GM23338 (cell line): ENCODE data around the gene SIGMAR1. TPM values are rescaled to one million over a fixed set of nuclear protein-coding genes. Genes with fewer than 3 reads are reported as not detected.
A peak's percentile ranks its signal among the peaks of the same experiment; 100 is the strongest.

Experiments used
- ATAC-seq: fragments of 200-7000 bp; cut with Tn5 transposase; 3 replicates; pipeline ENCODE4 v1.9.1; 2020
- DNase-seq: peaks from one replicate; pipeline ENCODE4 v3.0.0-alpha.2; 2015; ENCODE audit warnings: low spot score
- H2AFZ ChIP-seq: fragments of 200-600 bp; sonication (generic); 2 replicates; pipeline ENCODE4 v1.8.0; 2016; ENCODE audit warnings: antibody characterized with exemption, mild to moderate bottlenecking, moderate library complexity
- H3F3A ChIP-seq: fragments of 200-600 bp; sonication (generic); replicated peaks from 2 replicates; pipeline ENCODE4 v1.8.0; 2017; ENCODE audit warnings: antibody characterized with exemption, mixed run types, low read depth
- H3K27ac ChIP-seq: fragments of 200-600 bp; sonication (generic); 2 replicates; pipeline ENCODE4 v1.6.1; 2016; ENCODE audit warnings: low read depth
- H3K27me3 ChIP-seq: fragments of 200-600 bp; sonication (generic); 2 replicates; pipeline ENCODE4 v1.8.0; 2016; ENCODE audit warnings: mild to moderate bottlenecking, mixed run types, moderate library complexity; ENCODE audit not compliant: insufficient read depth
- H3K36me3 ChIP-seq: fragments of 200-600 bp; sonication (generic); 2 replicates; pipeline ENCODE4 v1.8.0; 2016; ENCODE audit warnings: mild to moderate bottlenecking; ENCODE audit not compliant: insufficient read depth
- H3K4me1 ChIP-seq: fragments of 200-600 bp; sonication (generic); 2 replicates; pipeline ENCODE4 v1.8.0; 2016; ENCODE audit warnings: mild to moderate bottlenecking, moderate library complexity; ENCODE audit not compliant: insufficient read depth
- H3K4me2 ChIP-seq: fragments of 200-600 bp; sonication (generic); 2 replicates; pipeline ENCODE4 v1.7.1; 2017; ENCODE audit warnings: mixed run types
- H3K4me3 ChIP-seq: fragments of 200-600 bp; sonication (generic); 2 replicates; pipeline ENCODE4 v1.6.1; 2016; ENCODE audit warnings: mixed run types
- H3K79me2 ChIP-seq: fragments of 200-600 bp; sonication (generic); replicated peaks from 2 replicates; pipeline ENCODE4 v1.8.0; 2017; ENCODE audit warnings: mild to moderate bottlenecking; ENCODE audit not compliant: insufficient read depth
- H3K9me2 ChIP-seq: fragments of 200-600 bp; sonication (generic); 2 replicates; pipeline ENCODE4 v1.8.0; 2017; ENCODE audit not compliant: insufficient read depth
- H4K20me1 ChIP-seq: fragments of 200-600 bp; sonication (generic); replicated peaks from 2 replicates; pipeline ENCODE4 v1.8.0; 2017; ENCODE audit warnings: mild to moderate bottlenecking; ENCODE audit not compliant: insufficient read depth
- H3K27ac Mint-ChIP-seq: 2 replicates; pipeline ENCODE4 v1.8.0; 2020; ENCODE audit warnings: inconsistent platforms, mild to moderate bottlenecking, moderate library complexity, mixed read lengths
- H3K27me3 Mint-ChIP-seq: 3 replicates; pipeline ENCODE4 v1.8.0; 2022; ENCODE audit warnings: low read depth, mild to moderate bottlenecking, moderate library complexity, mixed read lengths, inconsistent platforms; ENCODE audit not compliant: insufficient read depth, poor library complexity
- H3K36me3 Mint-ChIP-seq: 3 replicates; pipeline ENCODE4 v1.8.0; 2021; ENCODE audit warnings: low read depth, mild to moderate bottlenecking, inconsistent platforms, moderate library complexity, mixed read lengths
- H3K4me1 Mint-ChIP-seq: 3 replicates; pipeline ENCODE4 v1.8.0; 2020; ENCODE audit warnings: mild to moderate bottlenecking, inconsistent platforms, mixed read lengths
- H3K4me3 Mint-ChIP-seq: 3 replicates; pipeline ENCODE4 v1.8.0; 2021; ENCODE audit warnings: moderate library complexity, mild to moderate bottlenecking, inconsistent platforms, mixed read lengths
- H3K9me3 Mint-ChIP-seq: 3 replicates; pipeline ENCODE4 v1.8.0; 2020; ENCODE audit warnings: moderate library complexity, mild to moderate bottlenecking, inconsistent platforms, mixed read lengths
- CREB1 ChIP-seq: fragments of 250-450 bp; sonication (Bioruptor Pico); IDR thresholded peaks from 2 replicates; pipeline ENCODE4 v1.5.0; 2020; ENCODE audit warnings: low read depth, mild to moderate bottlenecking, moderate library complexity
- EZH2 ChIP-seq: fragments of 200-600 bp; sonication (generic); IDR thresholded peaks from one replicate; pipeline ENCODE4 v1.8.0; 2017; ENCODE audit warnings: antibody characterized with exemption, mild to moderate bottlenecking, low read depth; ENCODE audit not compliant: unreplicated experiment
- EZH2phosphoT487 ChIP-seq: fragments of 200-600 bp; sonication (generic); IDR thresholded peaks from one replicate; pipeline ENCODE4 v1.8.1; 2018; ENCODE audit warnings: antibody characterized with exemption; ENCODE audit not compliant: unreplicated experiment
- JUNB ChIP-seq: IDR thresholded peaks from one replicate; pipeline ENCODE4 v1.6.1; 2016; ENCODE audit warnings: antibody characterized with exemption; ENCODE audit not compliant: unreplicated experiment
- NANOG ChIP-seq: IDR thresholded peaks from 2 replicates; pipeline ENCODE4 v1.6.1; 2016; ENCODE audit warnings: antibody characterized with exemption, borderline replicate concordance
- STAT1 ChIP-seq: IDR thresholded peaks from one replicate; pipeline ENCODE4 v1.6.1; 2016; ENCODE audit warnings: antibody characterized with exemption; ENCODE audit not compliant: unreplicated experiment
- ZNF114 ChIP-seq: fragments of 250-450 bp; sonication (Bioruptor Pico); IDR thresholded peaks from 2 replicates; pipeline ENCODE4 v1.5.0; 2020; ENCODE audit warnings: mild to moderate bottlenecking, moderate library complexity
- polyA plus RNA-seq: library from polyadenylated mRNA; unstranded; fragments of >200 nt; fragmentation: Nextera tagmentation; extraction: Ambion mirVana; gene quantifications from 2 replicates; pipeline ENCODE4 v1.2.1, GENCODE V29; 2016
- small RNA-seq: library from RNA; depleted of rRNA; stranded (forward); fragments of <200 nt; gene quantifications from one replicate; pipeline ENCODE3, GENCODE V24; 2014; ENCODE audit warnings: low replicate concordance
- total RNA-seq: library from RNA; depleted of rRNA; stranded (reverse); fragments of >200 nt; shearing (Covaris generic); gene quantifications from 2 replicates; pipeline ENCODE4 v1.2.3, GENCODE V29; 2014; rRNA removed
- TF ChIP-seq, protein P1 (sequence below): IDR thresholded peaks from 2 replicates; pipeline ENCODE4 v1.6.1; 2016; ENCODE audit warnings: antibody characterized with exemption

The SIGMAR1 gene
- total and polyA plus RNA-seq, 2 experiments from 2014 or later = 82.3 to 167 TPM

DNA sequence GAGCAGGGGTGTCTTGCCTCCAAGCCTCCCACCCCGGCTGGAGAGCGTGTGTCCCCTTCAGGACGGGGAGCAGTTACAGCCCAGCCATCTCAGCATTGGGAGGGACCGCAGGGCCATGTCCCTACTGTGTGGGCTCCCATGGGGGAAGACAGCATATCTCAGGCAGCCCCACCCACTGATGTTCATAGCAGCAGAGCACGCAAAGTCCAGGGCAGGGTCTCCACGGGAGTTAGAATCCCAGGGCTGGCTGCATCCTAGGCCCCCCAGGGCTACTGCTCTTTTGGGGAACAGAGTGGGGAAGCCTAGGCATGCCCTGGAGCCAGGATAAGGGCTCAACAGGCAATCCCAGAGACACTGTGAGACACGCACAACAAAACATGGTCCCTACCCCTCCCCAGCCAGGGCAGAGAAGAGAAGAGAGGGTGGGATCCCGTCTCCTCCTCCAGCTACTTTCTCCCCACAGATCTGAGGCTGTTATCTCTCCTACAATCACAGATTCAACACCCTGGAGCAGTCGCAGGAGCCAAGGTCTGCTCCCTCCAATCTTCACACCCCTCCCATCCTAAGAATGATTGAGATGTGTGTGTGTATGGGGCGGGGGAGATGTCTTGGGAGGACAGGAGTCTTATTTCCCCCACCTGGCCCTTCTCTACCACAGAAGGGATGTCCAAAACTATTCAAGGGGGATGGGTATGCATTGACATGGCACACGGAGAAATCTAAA, 51.5 kb downstream of the SIGMAR1 start:
- H2AFZ ChIP-seq = no peak overlapping the region
- peaks cover 78% of the 10 kb centered on the region for H3K27me3 Mint-ChIP-seq
- no peaks in the 10 kb centered on the region for H3F3A ChIP-seq
- ATAC-seq (peak; percentile 5), DNase-seq (no peak)
- no peaks in the 10 kb centered on the region for H3K9me2 ChIP-seq
- H3K4me1 Mint-ChIP-seq = peaks cover 28% of the 10 kb centered on the region
- no peaks in the 10 kb centered on the region for H3K79me2 ChIP-seq
- peaks cover 6% of the 10 kb centered on the region for H4K20me1 ChIP-seq
- H3K4me3 Mint-ChIP-seq = peak overlapping the region; percentile 31; the same call in 1 of the 3 replicates
- H3K27ac ChIP-seq = no peak overlapping the region
- H3K4me2 ChIP-seq = peak overlapping the region; percentile 71
- peak; percentile 16 for TF ChIP-seq EZH2
- TF ChIP-seq, protein P1, sequence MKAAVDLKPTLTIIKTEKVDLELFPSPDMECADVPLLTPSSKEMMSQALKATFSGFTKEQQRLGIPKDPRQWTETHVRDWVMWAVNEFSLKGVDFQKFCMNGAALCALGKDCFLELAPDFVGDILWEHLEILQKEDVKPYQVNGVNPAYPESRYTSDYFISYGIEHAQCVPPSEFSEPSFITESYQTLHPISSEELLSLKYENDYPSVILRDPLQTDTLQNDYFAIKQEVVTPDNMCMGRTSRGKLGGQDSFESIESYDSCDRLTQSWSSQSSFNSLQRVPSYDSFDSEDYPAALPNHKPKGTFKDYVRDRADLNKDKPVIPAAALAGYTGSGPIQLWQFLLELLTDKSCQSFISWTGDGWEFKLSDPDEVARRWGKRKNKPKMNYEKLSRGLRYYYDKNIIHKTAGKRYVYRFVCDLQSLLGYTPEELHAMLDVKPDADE = no peak
- peak overlapping the region; percentile 30; the same call in 1 of the 2 replicates for H3K4me3 ChIP-seq
- no peaks in the 10 kb centered on the region; the same call in 2 of the 3 replicates for H3K36me3 Mint-ChIP-seq
- peaks cover 3% of the 10 kb centered on the region; the same call in 1 of the 3 replicates for H3K9me3 Mint-ChIP-seq
- H3K4me1 ChIP-seq = peaks cover 30% of the 10 kb centered on the region
- no peaks in the 10 kb centered on the region for H3K36me3 ChIP-seq
- no peak overlapping the region for H3K27ac Mint-ChIP-seq
- peaks cover 100% of the 10 kb centered on the region for H3K27me3 ChIP-seq

DNA sequence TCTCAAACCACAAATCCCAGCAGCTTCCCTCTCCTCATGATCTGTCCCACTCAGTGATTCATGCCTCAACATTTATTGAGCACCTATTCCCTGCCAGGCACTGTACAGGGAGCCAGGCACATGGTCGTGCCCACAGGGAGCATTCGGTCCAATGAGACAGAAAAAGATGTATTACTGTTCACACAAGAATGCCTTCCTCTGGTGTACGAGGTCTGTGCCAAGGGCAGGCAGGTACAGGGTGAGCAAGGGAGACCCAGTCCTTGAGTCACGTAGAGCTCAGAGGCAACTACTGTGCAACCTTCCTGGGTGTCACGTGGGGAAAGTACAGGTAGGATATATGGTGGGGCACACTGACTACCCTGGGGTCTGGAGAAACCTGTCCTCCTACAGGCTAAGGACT, 52.6 kb downstream of the SIGMAR1 start:
- H3K27me3 ChIP-seq = peaks cover 100% of the 10 kb centered on the region
- no peak overlapping the region for H2AFZ ChIP-seq
- TF ChIP-seq STAT1 = no peak
- TF ChIP-seq ZNF114 (CRISPR knock-in tag) = no peak
- no peak for TF ChIP-seq EZH2phosphoT487
- TF ChIP-seq JUNB = no peak
- TF ChIP-seq CREB1 (CRISPR knock-in tag) = no peak
- no peak for TF ChIP-seq NANOG
- TF ChIP-seq EZH2 = no peak
- H3K4me1 ChIP-seq = peaks cover 31% of the 10 kb centered on the region
- Mint-ChIP-seq H3K4me1 (peaks cover 39% of the 10 kb centered on the region), H3K4me3 (no peak overlapping the region), H3K36me3 (no peaks in the 10 kb centered on the region; the same call in 2 of the 3 replicates), H3K27me3 (peaks cover 78% of the 10 kb centered on the region), H3K9me3 (peaks cover 3% of the 10 kb centered on the region; the same call in 1 of the 3 replicates), H3K27ac (no peak overlapping the region)
- H3K36me3 ChIP-seq = no peaks in the 10 kb centered on the region
- H3K4me3 ChIP-seq = no peak overlapping the region
- no peak overlapping the region for H3K27ac ChIP-seq
- H3F3A ChIP-seq = no peaks in the 10 kb centered on the region; the same call in 1 of the 2 replicates
- no peaks in the 10 kb centered on the region for H3K79me2 ChIP-seq
- DNase-seq = no peak
- no peak for ATAC-seq
- no peaks in the 10 kb centered on the region for H3K9me2 ChIP-seq
- H3K4me2 ChIP-seq = no peak overlapping the region; the same call in 1 of the 2 replicates
- H4K20me1 ChIP-seq = peaks cover 6% of the 10 kb centered on the region

Small RNA genes within 50 kb of the gene (small RNA-seq; reads per million reads assigned to genes)
- not detected for gene CCL27

Other genes with a start within 250 kb of the SIGMAR1 start
- 6.1 and 7.2 TPM in 2 replicates for gene FAM219A, start 179.2 kb downstream of the SIGMAR1 start, total RNA-seq
- gene FAM219A, start 179.2 kb downstream of the SIGMAR1 start, polyA plus RNA-seq = 3.3 and 3.8 TPM in 2 replicates
- 0.19 and 1.0 TPM in 2 replicates for gene DNAI1, start 179.0 kb downstream of the SIGMAR1 start, total RNA-seq
- 0.82 and 1.1 TPM in 2 replicates for gene DNAI1, start 179.0 kb downstream of the SIGMAR1 start, polyA plus RNA-seq
- gene ENHO, start 114.8 kb downstream of the SIGMAR1 start, total RNA-seq = 9.2 and 13.8 TPM in 2 replicates
- 17.5 and 19.7 TPM in 2 replicates for gene ENHO, start 114.8 kb downstream of the SIGMAR1 start, polyA plus RNA-seq
- 1.1 and 1.9 TPM in 2 replicates for gene CNTFR, start 48.1 kb downstream of the SIGMAR1 start, total RNA-seq
- 0.59 and 0.73 TPM in 2 replicates for gene CNTFR, start 48.1 kb downstream of the SIGMAR1 start, polyA plus RNA-seq
- 19.9 and 25.1 TPM in 2 replicates for gene RPP25L, start 25.7 kb downstream of the SIGMAR1 start, total RNA-seq
- gene RPP25L, start 25.7 kb downstream of the SIGMAR1 start, polyA plus RNA-seq = 16.4 and 18.5 TPM in 2 replicates
- 12.9 and 20.6 TPM in 2 replicates for gene DCTN3, start 17.3 kb downstream of the SIGMAR1 start, total RNA-seq
- 17.9 and 23.2 TPM in 2 replicates for gene DCTN3, start 17.3 kb downstream of the SIGMAR1 start, polyA plus RNA-seq
- 0.49 TPM in 1 of 2 replicates, not detected in the other for gene ARID3C, start 8.7 kb downstream of the SIGMAR1 start, total RNA-seq
- not detected in 2 replicates for gene ARID3C, start 8.7 kb downstream of the SIGMAR1 start, polyA plus RNA-seq
- gene GALT, start 8.9 kb upstream of the SIGMAR1 start, total RNA-seq = 14.5 and 31.5 TPM in 2 replicates
- 31.6 and 35.1 TPM in 2 replicates for gene GALT, start 8.9 kb upstream of the SIGMAR1 start, polyA plus RNA-seq
- 4.9 and 5.8 TPM in 2 replicates for gene IL11RA, start 14.4 kb upstream of the SIGMAR1 start, total RNA-seq
- 3.1 and 4.0 TPM in 2 replicates for gene IL11RA, start 14.4 kb upstream of the SIGMAR1 start, polyA plus RNA-seq
- gene CCL27, start 24.9 kb upstream of the SIGMAR1 start, total RNA-seq = not detected in 2 replicates
- not detected in 2 replicates for gene CCL27, start 24.9 kb upstream of the SIGMAR1 start, polyA plus RNA-seq
- not detected in 2 replicates for gene CCL19, start 53.5 kb upstream of the SIGMAR1 start, total RNA-seq
- not detected in 2 replicates for gene CCL19, start 53.5 kb upstream of the SIGMAR1 start, polyA plus RNA-seq
- not detected in 2 replicates for gene CCL21, start 72.3 kb upstream of the SIGMAR1 start, total RNA-seq
- not detected in 2 replicates for gene CCL21, start 72.3 kb upstream of the SIGMAR1 start, polyA plus RNA-seq